ENCODE measurements around the gene TMEM11.

The TMEM11 gene

GRCh38 chr17:21243516-21244303, 29.7 kb upstream of the TMEM11 start:
- no peak overlapping the region for H3K27ac ChIP-seq
- H3K4me3 ChIP-seq (ENCODE audit: low read depth, low read length), result no peak overlapping the region
- H3K27me3 ChIP-seq (replicated peaks), result no peaks in the 10 kb centered on the region
- DNase-seq, result no peak
- TF ChIP-seq, protein P1, sequence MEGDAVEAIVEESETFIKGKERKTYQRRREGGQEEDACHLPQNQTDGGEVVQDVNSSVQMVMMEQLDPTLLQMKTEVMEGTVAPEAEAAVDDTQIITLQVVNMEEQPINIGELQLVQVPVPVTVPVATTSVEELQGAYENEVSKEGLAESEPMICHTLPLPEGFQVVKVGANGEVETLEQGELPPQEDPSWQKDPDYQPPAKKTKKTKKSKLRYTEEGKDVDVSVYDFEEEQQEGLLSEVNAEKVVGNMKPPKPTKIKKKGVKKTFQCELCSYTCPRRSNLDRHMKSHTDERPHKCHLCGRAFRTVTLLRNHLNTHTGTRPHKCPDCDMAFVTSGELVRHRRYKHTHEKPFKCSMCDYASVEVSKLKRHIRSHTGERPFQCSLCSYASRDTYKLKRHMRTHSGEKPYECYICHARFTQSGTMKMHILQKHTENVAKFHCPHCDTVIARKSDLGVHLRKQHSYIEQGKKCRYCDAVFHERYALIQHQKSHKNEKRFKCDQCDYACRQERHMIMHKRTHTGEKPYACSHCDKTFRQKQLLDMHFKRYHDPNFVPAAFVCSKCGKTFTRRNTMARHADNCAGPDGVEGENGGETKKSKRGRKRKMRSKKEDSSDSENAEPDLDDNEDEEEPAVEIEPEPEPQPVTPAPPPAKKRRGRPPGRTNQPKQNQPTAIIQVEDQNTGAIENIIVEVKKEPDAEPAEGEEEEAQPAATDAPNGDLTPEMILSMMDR (IDR thresholded peaks at IDR 0.05; ENCODE audit: low read depth, low read length, missing control alignments), result no peak
- no peaks in the 10 kb centered on the region for H3K36me3 ChIP-seq (replicated peaks)
- in situ Hi-C loops (cut with HindIII; ENCODE audit: low pct_ligation_motif_present, low sequenced_read_pairs), result no loop called here

DNA sequence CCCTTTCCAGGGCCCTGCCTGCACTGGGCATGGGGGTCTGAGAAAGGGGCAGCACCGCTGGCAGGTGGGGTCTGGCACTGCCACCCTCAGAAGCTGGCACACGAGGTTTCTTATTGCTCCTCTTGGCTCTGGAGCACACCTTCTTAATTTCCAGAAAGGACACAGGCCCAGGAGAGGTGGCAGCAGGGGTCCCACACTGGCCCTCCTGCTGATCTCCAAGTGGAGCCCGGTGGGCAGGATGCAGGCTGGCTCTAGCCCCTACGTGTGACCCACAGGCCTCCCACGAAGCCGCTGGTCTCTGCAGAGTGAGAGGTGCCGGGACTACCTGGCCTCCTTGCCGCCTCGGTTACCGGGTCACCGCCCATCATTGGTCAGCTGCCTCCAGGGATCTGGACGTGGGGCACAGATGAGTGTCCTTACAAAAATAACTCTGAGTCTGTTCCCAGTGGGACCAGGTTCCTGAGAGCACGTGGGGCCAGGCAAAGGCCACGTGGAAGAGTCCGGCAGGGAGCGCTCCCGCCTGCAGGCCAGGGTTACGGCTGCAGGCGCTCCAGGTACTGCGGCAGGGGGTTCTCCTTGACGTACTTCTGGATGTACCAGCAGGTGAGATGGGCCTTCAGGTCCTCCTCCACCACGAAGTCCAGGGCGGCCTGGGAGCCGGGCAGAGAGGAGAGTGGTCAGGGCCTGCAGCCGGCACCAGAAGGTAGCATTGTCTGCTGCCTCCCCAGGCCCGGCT, 29.0 kb upstream of the TMEM11 start:
- Histone ChIP-seq H3K4me3 (ENCODE audit: low read depth, low read length) (no peak overlapping the region), H3K27me3 (replicated peaks) (no peaks in the 10 kb centered on the region), H3K27ac (no peak overlapping the region), H3K36me3 (replicated peaks) (no peaks in the 10 kb centered on the region)
- DNase-seq, result no peak
- in situ Hi-C loops (cut with HindIII; ENCODE audit: low pct_ligation_motif_present, low sequenced_read_pairs), result no loop called here
- TF ChIP-seq, protein P1 (IDR thresholded peaks at IDR 0.05; ENCODE audit: low read depth, low read length, missing control alignments), result no peak

DNA sequence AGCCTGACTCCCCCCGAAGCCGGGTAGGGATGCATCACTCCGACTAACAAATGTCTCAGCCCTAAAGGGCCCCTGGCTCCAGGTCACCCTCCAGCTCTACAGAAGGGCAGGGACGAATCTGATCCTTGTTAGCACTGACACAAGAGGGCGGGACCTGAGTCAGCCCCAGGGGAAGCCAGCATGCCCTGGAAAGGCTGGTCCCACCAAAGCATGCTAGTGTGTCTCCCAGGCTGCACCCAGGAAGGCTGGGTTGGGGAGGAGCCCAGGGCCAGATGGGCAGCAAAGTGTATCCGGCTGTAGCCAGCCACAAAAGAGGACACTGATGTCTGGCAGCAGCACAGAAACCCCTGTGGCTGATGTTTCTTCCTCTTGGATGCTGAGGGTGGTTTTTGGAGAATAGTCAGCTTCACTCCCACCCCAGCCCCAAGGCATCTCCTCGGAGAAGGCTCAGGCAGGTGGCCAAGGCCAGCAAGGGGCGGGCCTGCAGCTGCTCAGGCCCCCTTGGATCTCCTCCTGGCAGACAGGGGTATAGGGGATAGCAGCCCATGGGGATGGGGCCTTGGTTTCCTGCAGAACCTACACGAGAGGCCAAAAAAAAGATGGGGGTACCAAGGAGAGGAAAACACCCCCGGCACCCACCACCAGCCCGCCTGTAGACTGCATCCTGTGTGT, 28.2 kb upstream of the TMEM11 start:
- no peak for DNase-seq
- Histone ChIP-seq H3K36me3 (replicated peaks) (no peaks in the 10 kb centered on the region), H3K27me3 (replicated peaks) (no peaks in the 10 kb centered on the region), H3K27ac (no peak overlapping the region), H3K4me3 (ENCODE audit: low read depth, low read length) (no peak overlapping the region)
- in situ Hi-C loops (cut with HindIII; ENCODE audit: low pct_ligation_motif_present, low sequenced_read_pairs), result no loop called here
- TF ChIP-seq, protein P1 (IDR thresholded peaks at IDR 0.05; ENCODE audit: low read depth, low read length, missing control alignments), result no peak

- H3K27me3 ChIP-seq (replicated peaks), result no peaks in the 10 kb centered on the region
- no peak overlapping the region for H3K4me3 ChIP-seq (ENCODE audit: low read depth, low read length)
- TF ChIP-seq, protein P1 (IDR thresholded peaks at IDR 0.05; ENCODE audit: low read depth, low read length, missing control alignments), result no peak
- in situ Hi-C loops (cut with HindIII; ENCODE audit: low pct_ligation_motif_present, low sequenced_read_pairs), result no loop called here
- no peak overlapping the region for H3K27ac ChIP-seq
- H3K36me3 ChIP-seq (replicated peaks), result no peaks in the 10 kb centered on the region
- DNase-seq, result no peak
These were observed 27.6 kb upstream of the TMEM11 start for GRCh38 chr17:21241564-21241963.

DNA sequence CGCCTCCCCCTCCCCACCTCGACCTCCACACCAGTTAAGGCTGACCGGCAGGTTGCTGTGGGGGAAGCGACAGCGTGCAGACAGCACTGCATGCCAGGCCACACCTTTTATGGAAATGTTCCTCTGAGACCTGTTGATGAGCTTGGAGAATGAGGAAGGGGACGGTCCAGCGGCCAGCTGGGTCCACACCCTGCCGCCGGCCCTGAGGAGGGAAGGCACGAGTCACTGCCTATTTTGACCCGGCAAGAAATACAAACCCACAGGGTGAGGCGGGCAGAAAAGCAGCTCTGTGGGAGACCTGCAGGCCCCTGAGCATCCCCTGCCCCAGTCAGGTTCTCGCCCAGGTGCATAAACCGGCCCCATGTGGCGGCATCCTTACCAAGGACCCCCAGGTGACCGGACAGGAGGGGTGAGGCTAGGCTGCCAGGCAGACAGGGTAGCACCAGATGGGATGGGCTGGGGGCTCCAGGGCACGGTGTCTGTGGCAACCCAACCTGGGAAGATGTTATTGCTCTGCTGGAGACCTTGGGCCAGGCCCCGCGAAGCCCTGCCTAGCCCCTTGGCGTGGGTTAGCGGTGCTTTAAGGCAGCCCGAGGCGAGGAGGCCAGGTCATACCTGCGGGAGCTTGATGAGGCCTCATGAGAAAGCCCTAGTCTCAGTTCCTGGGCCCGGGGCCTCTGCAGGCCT, 26.6 kb upstream of the TMEM11 start:
- in situ Hi-C loops (cut with HindIII; ENCODE audit: low pct_ligation_motif_present, low sequenced_read_pairs), result no loop called here
- Histone ChIP-seq H3K27ac (no peak overlapping the region), H3K4me3 (ENCODE audit: low read depth, low read length) (no peak overlapping the region), H3K27me3 (replicated peaks) (no peaks in the 10 kb centered on the region), H3K36me3 (replicated peaks) (no peaks in the 10 kb centered on the region)
- TF ChIP-seq, protein P1 (IDR thresholded peaks at IDR 0.05; ENCODE audit: low read depth, low read length, missing control alignments), result no peak
- DNase-seq, result no peak
